ENCODE data around the gene GLT8D1.

GLT8D1 gene

GRCh38 chr3:52705688-52706686, at the start of gene GLT8D1, which contains the start of gene SPCS1 (continued):
- TF ChIP-seq ZBTB26 (tag by site-specific recombination; optimal IDR thresholded peaks at IDR 0.05), result peak; percentile 93
- no peak for TF ChIP-seq ZNF521 (tag by site-specific recombination; IDR thresholded peaks at IDR 0.05)
- no peak for TF ChIP-seq ZNF174 (tag by site-specific recombination; IDR thresholded peaks at IDR 0.05)
- no peak for TF ChIP-seq ZNF311 (tag by site-specific recombination; IDR thresholded peaks at IDR 0.05; ENCODE audit: borderline replicate concordance)
- no peak for TF ChIP-seq ZNF404 (tag by site-specific recombination; IDR thresholded peaks at IDR 0.05)
- no peak for TF ChIP-seq MEIS1 (CRISPR knock-in tag; IDR thresholded peaks at IDR 0.05; ENCODE audit: borderline replicate concordance)
- peak; percentile 93 for TF ChIP-seq ZBTB8A (tag by site-specific recombination; IDR thresholded peaks at IDR 0.05)
- TF ChIP-seq ZNF585B (tag by site-specific recombination; IDR thresholded peaks at IDR 0.05), result no peak
- TF ChIP-seq ZBTB10 (tag by site-specific recombination; IDR thresholded peaks at IDR 0.05), result no peak
- no peak for TF ChIP-seq PRDM1 (tag by site-specific recombination; IDR thresholded peaks at IDR 0.05)
- TF ChIP-seq ZNF433 (tag by site-specific recombination; IDR thresholded peaks at IDR 0.05; ENCODE audit: low read depth), result no peak
- TF ChIP-seq ZSCAN4 (tag by site-specific recombination; IDR thresholded peaks at IDR 0.05), result no peak
- no peak for TF ChIP-seq ZNF514 (tag by site-specific recombination; IDR thresholded peaks at IDR 0.05)
- TF ChIP-seq ZNF398 (tag by site-specific recombination; IDR thresholded peaks at IDR 0.05), result no peak
- TF ChIP-seq HOXC10 (CRISPR knock-in tag; IDR thresholded peaks at IDR 0.05), result no peak
- no peak for TF ChIP-seq ATF2 (tag by site-specific recombination; IDR thresholded peaks at IDR 0.05; ENCODE audit: low read depth)
- no peak for TF ChIP-seq ZNF707 (tag by site-specific recombination; IDR thresholded peaks at IDR 0.05)
- no peak for TF ChIP-seq PRDM4 (tag by site-specific recombination; IDR thresholded peaks at IDR 0.05)
- no peak for TF ChIP-seq ZNF513 (tag by site-specific recombination; IDR thresholded peaks at IDR 0.05)
- TF ChIP-seq OVOL3 (tag by site-specific recombination; IDR thresholded peaks at IDR 0.05), result no peak
- TF ChIP-seq ZNF580 (tag by site-specific recombination; IDR thresholded peaks at IDR 0.05), result 0 out of 2 replicates have a peak, but pooled peaks have one; percentile 9
